ENCODE results near the gene HAGH.
A peak's percentile ranks its signal among the peaks of the same experiment; 100 is the strongest.

Gene HAGH

GRCh38 chr16:1773703-1774447, 52.8 kb downstream of the HAGH start:
- peak overlapping the region; percentile 89; the same call in 1 of the 2 replicates for H3K9ac ChIP-seq
- TF ChIP-seq, protein P1, sequence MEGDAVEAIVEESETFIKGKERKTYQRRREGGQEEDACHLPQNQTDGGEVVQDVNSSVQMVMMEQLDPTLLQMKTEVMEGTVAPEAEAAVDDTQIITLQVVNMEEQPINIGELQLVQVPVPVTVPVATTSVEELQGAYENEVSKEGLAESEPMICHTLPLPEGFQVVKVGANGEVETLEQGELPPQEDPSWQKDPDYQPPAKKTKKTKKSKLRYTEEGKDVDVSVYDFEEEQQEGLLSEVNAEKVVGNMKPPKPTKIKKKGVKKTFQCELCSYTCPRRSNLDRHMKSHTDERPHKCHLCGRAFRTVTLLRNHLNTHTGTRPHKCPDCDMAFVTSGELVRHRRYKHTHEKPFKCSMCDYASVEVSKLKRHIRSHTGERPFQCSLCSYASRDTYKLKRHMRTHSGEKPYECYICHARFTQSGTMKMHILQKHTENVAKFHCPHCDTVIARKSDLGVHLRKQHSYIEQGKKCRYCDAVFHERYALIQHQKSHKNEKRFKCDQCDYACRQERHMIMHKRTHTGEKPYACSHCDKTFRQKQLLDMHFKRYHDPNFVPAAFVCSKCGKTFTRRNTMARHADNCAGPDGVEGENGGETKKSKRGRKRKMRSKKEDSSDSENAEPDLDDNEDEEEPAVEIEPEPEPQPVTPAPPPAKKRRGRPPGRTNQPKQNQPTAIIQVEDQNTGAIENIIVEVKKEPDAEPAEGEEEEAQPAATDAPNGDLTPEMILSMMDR (conservative IDR thresholded peaks at IDR 0.05; ENCODE audit: low read depth, low read length): peak; percentile 39; the same call in 1 of the 2 replicates
- H3K79me2 ChIP-seq (ENCODE audit: insufficient read depth, low read depth): peaks cover 41% of the 10 kb centered on the region
- H4K20me1 ChIP-seq (ENCODE audit: insufficient read depth): no peaks in the 10 kb centered on the region
- H3K4me2 ChIP-seq: peak overlapping the region; percentile 99
- H3K4me3 ChIP-seq (IDR thresholded peaks at IDR 0.05; ENCODE audit: insufficient read depth, low read depth, low read length): no peak overlapping the region
- peak overlapping the region; percentile 82 for H3K27ac ChIP-seq
- H2AFZ ChIP-seq (ENCODE audit: low read depth): peak overlapping the region; percentile 67; the same call in 1 of the 2 replicates
- H3K36me3 ChIP-seq (ENCODE audit: insufficient read depth): no peaks in the 10 kb centered on the region
- H3K4me1 ChIP-seq (ENCODE audit: low read depth, poor library complexity, severe bottlenecking): peaks cover 19% of the 10 kb centered on the region
- no peaks in the 10 kb centered on the region for H3K27me3 ChIP-seq (ENCODE audit: insufficient read depth, low read depth)

- Histone ChIP-seq H3K27me3 (ENCODE audit: insufficient read depth, low read depth) (no peaks in the 10 kb centered on the region), H3K9ac (peak within 1 kb of the TSS; percentile 89), H3K27ac (peak within 1 kb of the TSS; percentile 82), H2AFZ (ENCODE audit: low read depth) (peak within 1 kb of the TSS; percentile 67), H3K4me3 (IDR thresholded peaks at IDR 0.05; ENCODE audit: insufficient read depth, low read depth, low read length) (no peak within 1 kb of the TSS), H3K36me3 (ENCODE audit: insufficient read depth) (no peaks in the 10 kb centered on the region), H3K4me1 (ENCODE audit: low read depth, poor library complexity, severe bottlenecking) (peaks cover 19% of the 10 kb centered on the region), H3K4me2 (peak within 1 kb of the TSS; percentile 99), H3K79me2 (ENCODE audit: insufficient read depth, low read depth) (peaks cover 41% of the 10 kb centered on the region), H4K20me1 (ENCODE audit: insufficient read depth) (no peaks in the 10 kb centered on the region)
- TF ChIP-seq, protein P1 (conservative IDR thresholded peaks at IDR 0.05; ENCODE audit: low read depth, low read length): peak; percentile 77
Observed at GRCh38 chr16:1772908-1773702, 53.5 kb downstream of the HAGH start, which contains the start of gene MRPS34. MRPS34 (minus strand) TSS chr16:1773134; CDS start chr16:1773119, 15 bp downstream.

GRCh38 chr16:1772362-1772907, 54.2 kb downstream of the HAGH start, which contains the start of gene EME2:
EME2 (plus strand) TSS chr16:1772810; CDS start chr16:1773228, 418 bp downstream.
- Histone ChIP-seq H3K36me3 (ENCODE audit: insufficient read depth) (no peaks in the 10 kb centered on the region), H4K20me1 (ENCODE audit: insufficient read depth) (no peaks in the 10 kb centered on the region), H2AFZ (ENCODE audit: low read depth) (peak within 1 kb of the TSS; percentile 67), H3K4me1 (ENCODE audit: low read depth, poor library complexity, severe bottlenecking) (peaks cover 19% of the 10 kb centered on the region), H3K79me2 (ENCODE audit: insufficient read depth, low read depth) (peaks cover 41% of the 10 kb centered on the region), H3K27ac (peak within 1 kb of the TSS; percentile 82), H3K4me2 (peak within 1 kb of the TSS; percentile 99), H3K4me3 (IDR thresholded peaks at IDR 0.05; ENCODE audit: insufficient read depth, low read depth, low read length) (no peak within 1 kb of the TSS), H3K9ac (peak within 1 kb of the TSS; percentile 89), H3K27me3 (ENCODE audit: insufficient read depth, low read depth) (no peaks in the 10 kb centered on the region)
- TF ChIP-seq, protein P1 (conservative IDR thresholded peaks at IDR 0.05; ENCODE audit: low read depth, low read length): no peak; the same call in 1 of the 2 replicates

GRCh38 chr16:1771864-1772361, 54.7 kb downstream of the HAGH start:
- H3K4me2 ChIP-seq: peak overlapping the region; percentile 91
- H3K9ac ChIP-seq: peak overlapping the region; percentile 89
- H2AFZ ChIP-seq (ENCODE audit: low read depth): peak overlapping the region; percentile 41; the same call in 1 of the 2 replicates
- no peaks in the 10 kb centered on the region for H3K27me3 ChIP-seq (ENCODE audit: insufficient read depth, low read depth)
- TF ChIP-seq, protein P1 (conservative IDR thresholded peaks at IDR 0.05; ENCODE audit: low read depth, low read length): no peak
- no peaks in the 10 kb centered on the region for H3K36me3 ChIP-seq (ENCODE audit: insufficient read depth)
- H3K4me1 ChIP-seq (ENCODE audit: low read depth, poor library complexity, severe bottlenecking): peaks cover 19% of the 10 kb centered on the region
- H4K20me1 ChIP-seq (ENCODE audit: insufficient read depth): no peaks in the 10 kb centered on the region
- no peak overlapping the region for H3K4me3 ChIP-seq (IDR thresholded peaks at IDR 0.05; ENCODE audit: insufficient read depth, low read depth, low read length)
- peaks cover 41% of the 10 kb centered on the region for H3K79me2 ChIP-seq (ENCODE audit: insufficient read depth, low read depth)
- peak overlapping the region; percentile 82 for H3K27ac ChIP-seq

Data from KMS-11 (cell line).